OCI-LY7 (cell line): ENCODE data around the gene VEZF1.

Source experiments
- CTCF ChIP-seq: fragments of 200-600 bp; sonication (generic); conservative IDR thresholded peaks from 2 replicates; pipeline ENCODE4 v1.5.1; 2014; ENCODE audit warnings: mild to moderate bottlenecking, antibody characterized with exemption, low read length, moderate library complexity, mixed read lengths
- EZH2phosphoT487 ChIP-seq: fragments of 200-600 bp; sonication (generic); IDR thresholded peaks from 2 replicates; pipeline ENCODE4 v1.6.1; 2018; ENCODE audit warnings: low read depth, borderline replicate concordance, mild to moderate bottlenecking, mixed run types, antibody characterized with exemption, low read length, moderate library complexity, mixed read lengths

DNA sequence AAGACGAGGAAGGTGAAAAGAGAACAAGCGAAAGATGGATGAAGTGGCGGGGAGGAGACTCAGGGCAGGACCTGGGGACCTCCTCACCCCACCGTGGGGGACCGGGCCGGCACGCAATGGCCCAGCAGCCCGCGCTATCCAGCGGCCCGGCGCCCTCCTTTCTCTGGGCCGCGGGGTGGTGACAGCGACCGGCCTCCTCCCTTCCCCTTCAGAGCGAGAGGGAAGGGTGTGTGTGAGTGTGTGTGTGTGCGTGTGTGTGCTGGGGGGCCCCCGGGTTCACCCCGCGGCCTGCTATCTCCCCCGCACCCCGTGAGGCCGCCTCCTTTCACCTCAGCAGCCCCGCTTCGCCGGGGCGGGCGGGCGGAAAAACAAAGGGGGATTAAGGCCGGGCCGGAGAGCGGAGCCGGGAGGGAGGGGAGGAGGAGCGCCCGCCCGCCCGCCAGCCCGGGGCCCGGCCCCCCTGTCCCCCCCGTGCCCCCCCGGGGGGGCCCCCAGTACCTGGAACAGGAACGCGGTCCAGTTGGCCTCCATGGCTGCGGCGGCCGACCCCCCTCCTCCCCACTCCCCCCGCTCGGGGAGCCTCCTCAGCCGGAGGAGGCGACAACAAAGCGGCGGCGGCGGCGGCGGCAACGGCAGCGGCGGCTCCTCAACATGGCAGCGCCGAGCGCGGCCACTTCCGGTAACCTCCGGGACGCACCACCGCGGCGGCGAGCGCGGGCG, at the start of gene VEZF1:
- no peak for TF ChIP-seq CTCF
- no peak for TF ChIP-seq EZH2phosphoT487
